GM23338 (cell line): ENCODE measurements around the gene CFAP70. TPM values are rescaled to one million over a fixed set of nuclear protein-coding genes. Genes with fewer than 3 reads are reported as not detected.

Experiments
- polyA plus RNA-seq: library from polyadenylated mRNA; unstranded; fragments of >200 nt; fragmentation: Nextera tagmentation; extraction: Ambion mirVana; gene quantifications from 2 replicates; pipeline ENCODE4 v1.2.1, GENCODE V29; 2016
- small RNA-seq: library from RNA; depleted of rRNA; stranded (forward); fragments of <200 nt; gene quantifications from one replicate; pipeline ENCODE3, GENCODE V24; 2014; ENCODE audit warnings: low replicate concordance
- total RNA-seq: library from RNA; depleted of rRNA; stranded (reverse); fragments of >200 nt; shearing (Covaris generic); gene quantifications from 2 replicates; pipeline ENCODE4 v1.2.3, GENCODE V29; 2014; rRNA removed

Gene CFAP70
- total and polyA plus RNA-seq, 2 experiments from 2014 or later = 0.17 to 0.24 TPM

Small RNA genes lying within 50 kb of the gene (small RNA-seq; reads per million reads assigned to genes)
- gene RF00019 (not detected), gene RNU6-833P (not detected)

Other genes starting within 250 kb of the CFAP70 start
- gene NUDT13, start 248.4 kb downstream of the CFAP70 start, total RNA-seq = 1.4 and 4.3 TPM in 2 replicates
- gene NUDT13, start 248.4 kb downstream of the CFAP70 start, polyA plus RNA-seq = 2.2 and 3.6 TPM in 2 replicates
- gene ECD, start 190.9 kb downstream of the CFAP70 start, total RNA-seq = 51.5 and 56.6 TPM in 2 replicates
- 25.6 and 37.8 TPM in 2 replicates for gene ECD, start 190.9 kb downstream of the CFAP70 start, polyA plus RNA-seq
- gene FAM149B1, start 190.7 kb downstream of the CFAP70 start, total RNA-seq = 11.2 and 13.6 TPM in 2 replicates
- 14.7 and 19.3 TPM in 2 replicates for gene FAM149B1, start 190.7 kb downstream of the CFAP70 start, polyA plus RNA-seq
- gene DNAJC9, start 111.6 kb downstream of the CFAP70 start, total RNA-seq = 27.8 and 33.2 TPM in 2 replicates
- gene DNAJC9, start 111.6 kb downstream of the CFAP70 start, polyA plus RNA-seq = 23.6 and 31.0 TPM in 2 replicates
- 83.2 and 90.0 TPM in 2 replicates for gene MRPS16, start 106.2 kb downstream of the CFAP70 start, total RNA-seq
- 166 and 173 TPM in 2 replicates for gene MRPS16, start 106.2 kb downstream of the CFAP70 start, polyA plus RNA-seq
- gene ANXA7, start 55.2 kb upstream of the CFAP70 start, total RNA-seq = 63.7 and 71.4 TPM in 2 replicates
- 77.6 and 80.1 TPM in 2 replicates for gene ANXA7, start 55.2 kb upstream of the CFAP70 start, polyA plus RNA-seq
- 3.9 and 5.1 TPM in 2 replicates for gene MSS51, start 74.7 kb upstream of the CFAP70 start, total RNA-seq
- gene MSS51, start 74.7 kb upstream of the CFAP70 start, polyA plus RNA-seq = 1.1 and 1.9 TPM in 2 replicates
- 38.5 and 42.9 TPM in 2 replicates for gene PPP3CB, start 137.2 kb upstream of the CFAP70 start, total RNA-seq
- gene PPP3CB, start 137.2 kb upstream of the CFAP70 start, polyA plus RNA-seq = 17.9 and 18.3 TPM in 2 replicates
- gene USP54, start 232.5 kb upstream of the CFAP70 start, total RNA-seq = 27.4 and 29.2 TPM in 2 replicates
- gene USP54, start 232.5 kb upstream of the CFAP70 start, polyA plus RNA-seq = 12.8 and 15.1 TPM in 2 replicates